ENCODE data around the gene BLVRB.
"Not testable (repeated sequence)": the region's sequence is repeated elsewhere in the genome, so short reads cannot be mapped to it uniquely, and the experiment has no call there.

Gene BLVRB

GRCh38 chr19:40446263-40446784, 19.2 kb downstream of the BLVRB start:
- no peak for DNase-seq

- DNase-seq, result no peak
Observed at GRCh38 chr19:40445780-40446262, 19.7 kb downstream of the BLVRB start.

- no peak for DNase-seq
Observed at GRCh38 chr19:40444825-40445312, 20.7 kb downstream of the BLVRB start.

- peak in 1 of 2 experiments; percentile 76 for DNase-seq
Observed at GRCh38 chr19:40444000-40444824, 21.3 kb downstream of the BLVRB start, which contains the start of gene SERTAD3. Gene SERTAD3, minus strand, starts transcription at chr19:40444335. Its CDS starts 2,255 bp downstream, at chr19:40442080.

- DNase-seq, result peak; percentile 42 to 81
Observed at GRCh38 chr19:40443131-40443999, 22.2 kb downstream of the BLVRB start.

GRCh38 chr19:40442328-40443130, 23.0 kb downstream of the BLVRB start:
- DNase-seq, result no peak

- DNase-seq, result no peak
Observed at GRCh38 chr19:40441719-40442253, 23.8 kb downstream of the BLVRB start.

- DNase-seq, result no peak
Observed at GRCh38 chr19:40438284-40438683, 27.3 kb downstream of the BLVRB start.

- DNase-seq, result peak in 1 of 2 experiments; percentile 5
Observed at GRCh38 chr19:40433391-40434216, 31.9 kb downstream of the BLVRB start.

- DNase-seq, result not testable (repeated sequence)
Observed at GRCh38 chr19:40432760-40433159, 32.8 kb downstream of the BLVRB start.

- DNase-seq, result no peak
Observed at GRCh38 chr19:40431698-40432097, 33.8 kb downstream of the BLVRB start.

GRCh38 chr19:40430242-40430641, 35.3 kb downstream of the BLVRB start:
- not testable (repeated sequence) for DNase-seq

GRCh38 chr19:40428197-40428596, 37.3 kb downstream of the BLVRB start:
- DNase-seq, result not testable (repeated sequence)

GRCh38 chr19:40425450-40426287, 39.9 kb downstream of the BLVRB start, which contains the start of gene SERTAD1:
Gene SERTAD1, minus strand, starts transcription at chr19:40425992. Its CDS starts 2,446 bp downstream, at chr19:40423546.
- peak; percentile 98 to 99 for DNase-seq

GRCh38 chr19:40424637-40425449, 40.7 kb downstream of the BLVRB start:
- no peak for DNase-seq

- DNase-seq, result no peak
Observed at GRCh38 chr19:40423938-40424337, 41.6 kb downstream of the BLVRB start.

- no peak for DNase-seq
Observed at GRCh38 chr19:40422748-40423566, 42.6 kb downstream of the BLVRB start.
